Panc1 (cell line): ENCODE data around the gene SEPHS1. TPM values are rescaled to one million over a fixed set of nuclear protein-coding genes. Genes with fewer than 3 reads are reported as not detected.

Experiments
- ATAC-seq: fragments of 200-7000 bp; cut with Tn5 transposase; 2 replicates; pipeline ENCODE4 v1.9.1; 2020; ENCODE audit warnings: mild to moderate bottlenecking, moderate library complexity
- BruUV-seq: library from RNA; stranded (reverse); fragments of 400-500 nt; replicated peaks from 2 replicates; lab custom pipeline; 2021; lab: Mats Ljungman, UMichigan
- CTCF ChIA-PET: fragments of 300-600 bp; sonication (Branson Sonifier 250); formaldehyde crosslinking; loops from one replicate; lab custom pipeline; 2022; ENCODE audit warnings: antibody characterized with exemption; lab: Charles Lee
- POLR2A ChIA-PET: fragments of 300-600 bp; sonication (Branson Sonifier 250); formaldehyde crosslinking; loops from one replicate; lab custom pipeline; 2022; ENCODE audit warnings: antibody characterized with exemption; lab: Charles Lee
- DNase-seq: peaks from one replicate; pipeline ENCODE4 v3.0.0-alpha.2; 2010; ENCODE audit warnings: low read depth, low spot score
- H3K27ac ChIP-seq: 2 replicates; pipeline ENCODE4 v1.5.1; 2011; ENCODE audit warnings: mild to moderate bottlenecking, low read length, inconsistent platforms
- H3K27me3 ChIP-seq: fragments of 200-500 bp; sonication (Bioruptor generic); 2 replicates; pipeline ENCODE4 v1.6.0; 2014; ENCODE audit warnings: low read length, inconsistent platforms; ENCODE audit not compliant: control insufficient read depth, insufficient read depth
- H3K36me3 ChIP-seq: fragments of 200-500 bp; sonication (Bioruptor generic); 2 replicates; pipeline ENCODE4 v1.5.1; 2014; ENCODE audit warnings: inconsistent platforms, mild to moderate bottlenecking, low read length, moderate library complexity; ENCODE audit not compliant: control insufficient read depth, insufficient read depth
- H3K4me1 ChIP-seq: 2 replicates; pipeline ENCODE4 v1.5.1; 2011; ENCODE audit warnings: inconsistent platforms, mild to moderate bottlenecking, low read length, moderate library complexity; ENCODE audit not compliant: control insufficient read depth, insufficient read depth
- H3K4me3 ChIP-seq, 2 experiments: 2 replicates each; pipeline ENCODE4 v1.5.1; 2011 to 2012; ENCODE audit warnings: low read depth in 2 of 2, low read length in 2 of 2, mild to moderate bottlenecking in 2 of 2, inconsistent platforms in 1 of 2, moderate library complexity in 1 of 2
- H3K9me3 ChIP-seq: fragments of 200-500 bp; sonication (Bioruptor generic); 2 replicates; pipeline ENCODE4 v1.5.1; 2014; ENCODE audit warnings: low read depth, mild to moderate bottlenecking, inconsistent platforms, low read length, moderate library complexity; ENCODE audit not compliant: control insufficient read depth, insufficient read depth
- CTCF ChIP-seq: fragments of 450-650 bp; IDR thresholded peaks from 2 replicates; pipeline ENCODE4 v1.5.1; 2017; ENCODE audit warnings: mild to moderate bottlenecking
- POLR2AphosphoS5 ChIP-seq: IDR thresholded peaks from 2 replicates; pipeline ENCODE4 v1.6.1; 2012; ENCODE audit warnings: mild to moderate bottlenecking, low read depth, low read length, moderate library complexity
- SIN3A ChIP-seq: IDR thresholded peaks from 2 replicates; pipeline ENCODE4 v1.6.1; 2012; ENCODE audit warnings: low read depth, mild to moderate bottlenecking, low read length, moderate library complexity, borderline replicate concordance; ENCODE audit not compliant: insufficient read depth
- TCF7L2 ChIP-seq: IDR thresholded peaks from 2 replicates; pipeline ENCODE4 v1.6.1; 2011; ENCODE audit warnings: mild to moderate bottlenecking, low read depth, low read length, inconsistent platforms
- in situ Hi-C: cut with HindIII; loops from 2 replicates; pipeline ENCODE4 v1.10.0; 2016; ENCODE audit warnings: low sequenced_read_pairs, low pct_unique_long_range_greater_than_20kb
- intact Hi-C: fragments of 100-400 bp; cut with micrococcal nuclease; formaldehyde crosslinking; loops from one replicate; pipeline ENCODE4 v1.10.0; 2022; ENCODE audit not compliant: unreplicated experiment
- total RNA-seq: library from RNA; stranded (reverse); gene quantifications from one replicate; pipeline ENCODE4 v1.2.1, GENCODE V29; 2021; ENCODE audit not compliant: unreplicated experiment
- TF ChIP-seq, protein P1 (sequence below), 2 experiments: IDR thresholded peaks; 2 replicates each; pipeline ENCODE4 v1.6.1; 2011 to 2012; ENCODE audit warnings: low read depth in 2 of 2, control low read depth in 1 of 2, low read length in 1 of 2, mild to moderate bottlenecking in 1 of 2, moderate library complexity in 1 of 2; ENCODE audit not compliant: insufficient read depth in 1 of 2

SEPHS1 gene
- total RNA-seq, 1 experiment from 2014 or later = 47.1 TPM

DNA sequence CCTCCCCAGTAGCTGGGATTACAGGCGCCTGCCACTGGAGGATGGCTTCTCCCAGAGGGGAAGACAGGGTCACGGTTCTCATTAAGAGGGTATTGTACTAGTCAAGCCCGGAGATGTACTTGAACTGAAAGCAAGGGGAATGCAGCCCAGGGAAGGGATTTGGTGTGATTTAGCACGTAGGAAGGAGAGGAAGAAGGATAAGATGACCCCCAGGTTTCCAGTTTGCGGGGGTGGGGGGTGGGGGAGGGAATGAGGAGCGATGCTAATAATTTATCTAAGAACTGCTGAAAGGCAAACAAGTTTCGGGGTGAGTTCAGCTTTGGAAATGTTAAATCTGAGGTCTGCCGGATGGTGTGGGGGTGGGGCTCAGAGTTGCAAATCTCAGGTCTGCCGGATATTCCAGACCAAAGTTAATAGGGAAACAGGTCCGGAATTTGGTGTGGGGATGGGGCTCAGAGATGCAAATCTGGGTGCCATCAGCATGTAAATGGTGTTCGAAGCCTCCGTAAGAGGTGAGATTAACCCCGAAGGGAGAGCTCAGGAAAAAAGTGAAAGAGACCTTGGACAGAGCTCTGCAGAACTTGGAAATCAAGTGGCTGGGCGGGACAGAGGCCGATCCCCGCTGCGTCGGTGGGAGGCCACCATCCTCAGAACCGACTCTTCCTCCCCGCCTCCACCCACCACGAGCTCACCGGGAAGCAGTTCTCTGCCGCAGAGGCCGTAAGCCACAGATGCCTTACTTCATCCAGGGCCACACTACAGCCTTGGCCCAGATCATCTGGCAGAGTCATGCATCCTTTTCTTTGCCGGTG lies 1.6 kb upstream of the SEPHS1 start:
- ATAC-seq = no peak
- H3K4me1 ChIP-seq = peaks cover 3% of the 10 kb centered on the region; the same call in 1 of the 2 replicates
- CTCF ChIA-PET = no interaction called here
- H3K4me3 ChIP-seq = peak overlapping the region; percentile 73 to 85
- no peak for DNase-seq
- peaks cover 7% of the 10 kb centered on the region for H3K36me3 ChIP-seq
- TF ChIP-seq, protein P1, sequence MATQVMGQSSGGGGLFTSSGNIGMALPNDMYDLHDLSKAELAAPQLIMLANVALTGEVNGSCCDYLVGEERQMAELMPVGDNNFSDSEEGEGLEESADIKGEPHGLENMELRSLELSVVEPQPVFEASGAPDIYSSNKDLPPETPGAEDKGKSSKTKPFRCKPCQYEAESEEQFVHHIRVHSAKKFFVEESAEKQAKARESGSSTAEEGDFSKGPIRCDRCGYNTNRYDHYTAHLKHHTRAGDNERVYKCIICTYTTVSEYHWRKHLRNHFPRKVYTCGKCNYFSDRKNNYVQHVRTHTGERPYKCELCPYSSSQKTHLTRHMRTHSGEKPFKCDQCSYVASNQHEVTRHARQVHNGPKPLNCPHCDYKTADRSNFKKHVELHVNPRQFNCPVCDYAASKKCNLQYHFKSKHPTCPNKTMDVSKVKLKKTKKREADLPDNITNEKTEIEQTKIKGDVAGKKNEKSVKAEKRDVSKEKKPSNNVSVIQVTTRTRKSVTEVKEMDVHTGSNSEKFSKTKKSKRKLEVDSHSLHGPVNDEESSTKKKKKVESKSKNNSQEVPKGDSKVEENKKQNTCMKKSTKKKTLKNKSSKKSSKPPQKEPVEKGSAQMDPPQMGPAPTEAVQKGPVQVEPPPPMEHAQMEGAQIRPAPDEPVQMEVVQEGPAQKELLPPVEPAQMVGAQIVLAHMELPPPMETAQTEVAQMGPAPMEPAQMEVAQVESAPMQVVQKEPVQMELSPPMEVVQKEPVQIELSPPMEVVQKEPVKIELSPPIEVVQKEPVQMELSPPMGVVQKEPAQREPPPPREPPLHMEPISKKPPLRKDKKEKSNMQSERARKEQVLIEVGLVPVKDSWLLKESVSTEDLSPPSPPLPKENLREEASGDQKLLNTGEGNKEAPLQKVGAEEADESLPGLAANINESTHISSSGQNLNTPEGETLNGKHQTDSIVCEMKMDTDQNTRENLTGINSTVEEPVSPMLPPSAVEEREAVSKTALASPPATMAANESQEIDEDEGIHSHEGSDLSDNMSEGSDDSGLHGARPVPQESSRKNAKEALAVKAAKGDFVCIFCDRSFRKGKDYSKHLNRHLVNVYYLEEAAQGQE (IDR thresholded peaks at IDR 0.05; ENCODE audit: insufficient read depth in 1 of 2, low read depth in 2 of 2, low read length in 1 of 2) = peak in 1 of 2 experiments; percentile 47; a peak in 1 of 4 replicates
- TF ChIP-seq SIN3A = no peak
- no peaks in the 10 kb centered on the region for H3K27me3 ChIP-seq
- intact Hi-C loops (no loop called here), in situ Hi-C loops (no loop called here)
- no peak overlapping the region for H3K27ac ChIP-seq
- BruUV-seq = no TSS peak
- H3K9me3 ChIP-seq = no peaks in the 10 kb centered on the region
- POLR2A ChIA-PET = no interaction called here

DNA sequence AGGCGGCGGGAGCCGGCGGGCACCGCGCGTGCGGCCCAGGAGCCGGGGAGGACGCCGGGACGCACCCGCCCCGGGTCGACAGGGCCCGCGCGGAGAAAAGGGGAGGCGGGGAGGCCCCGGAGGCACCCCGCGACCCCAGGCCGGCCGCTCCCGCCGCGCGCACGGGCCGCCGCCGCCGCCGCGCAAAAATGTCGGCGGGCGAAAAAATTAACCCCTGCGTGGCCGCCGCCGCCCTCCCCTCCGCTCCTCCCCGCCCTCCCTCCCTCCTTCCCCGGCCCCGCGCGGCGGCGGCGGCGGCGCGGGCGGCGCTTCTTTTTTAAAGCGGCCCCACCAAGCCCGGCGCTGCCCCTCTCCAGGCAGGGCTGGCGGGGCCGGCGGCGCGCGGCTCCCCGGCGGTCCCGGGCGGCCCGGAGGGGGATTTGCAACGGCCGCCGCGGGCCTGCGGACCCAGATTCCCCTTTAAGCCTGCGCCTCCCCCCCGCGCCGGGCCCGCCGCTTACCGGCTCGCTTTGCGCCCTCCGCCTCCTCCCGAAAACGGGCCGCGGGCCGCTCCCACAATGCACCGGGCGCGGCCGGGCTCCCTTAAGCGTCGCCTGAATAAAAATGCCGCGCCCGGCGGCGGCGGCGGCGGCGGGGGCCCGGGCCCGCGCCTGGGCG lies 465 bp downstream of the SEPHS1 start:
- peak; percentile 83 for ATAC-seq
- H3K36me3 ChIP-seq = peaks cover 7% of the 10 kb centered on the region
- in situ Hi-C loops = no loop called here
- POLR2A ChIA-PET = no interaction called here
- no peaks in the 10 kb centered on the region for H3K27me3 ChIP-seq
- CTCF ChIA-PET = no interaction called here
- intact Hi-C loops = no loop called here
- H3K4me3 ChIP-seq = peak overlapping the region in 1 of 2 experiments; percentile 73; a peak in 2 of 4 replicates
- TF ChIP-seq TCF7L2 (no peak), POLR2AphosphoS5 (no peak), SIN3A (no peak), CTCF (no peak)
- TF ChIP-seq, protein P1 (IDR thresholded peaks at IDR 0.05; ENCODE audit: insufficient read depth in 1 of 2, low read depth in 2 of 2, low read length in 1 of 2) = no peak
- peaks cover 3% of the 10 kb centered on the region; the same call in 1 of the 2 replicates for H3K4me1 ChIP-seq
- no peaks in the 10 kb centered on the region for H3K9me3 ChIP-seq
- no TSS peak for BruUV-seq
- no peak for DNase-seq
- no peak overlapping the region for H3K27ac ChIP-seq
